HCT116 (cell line): ENCODE data around the gene AUTS2.

Source experiments
- EGR1 ChIP-seq: IDR thresholded peaks from 2 replicates; pipeline ENCODE4 v1.6.1; 2012; ENCODE audit warnings: low read depth
- EZH2 ChIP-seq: fragments of 200-600 bp; sonication (generic); IDR thresholded peaks from 2 replicates; pipeline ENCODE4 v1.6.1; 2017; ENCODE audit warnings: antibody characterized with exemption, mixed run types
- EZH2phosphoT487 ChIP-seq: fragments of 200-600 bp; IDR thresholded peaks from 2 replicates; pipeline ENCODE4 v1.6.1; 2018; ENCODE audit warnings: antibody characterized with exemption, borderline replicate concordance
- POLR2A ChIP-seq: IDR thresholded peaks from 2 replicates; pipeline ENCODE4 v1.7.0; 2011; ENCODE audit warnings: borderline replicate concordance; ENCODE audit not compliant: insufficient read depth, insufficient read length; ENCODE audit errors: extremely low read depth
- POLR2AphosphoS5 ChIP-seq: IDR thresholded peaks from 2 replicates; pipeline ENCODE4 v1.6.1; 2011; ENCODE audit warnings: mild to moderate bottlenecking, low read depth, low read length, moderate library complexity
- RAD21 ChIP-seq: IDR thresholded peaks from 2 replicates; pipeline ENCODE4 v1.6.1; 2012; ENCODE audit warnings: low read depth, mild to moderate bottlenecking
- SIN3A ChIP-seq: IDR thresholded peaks from 2 replicates; pipeline ENCODE4 v1.6.1; 2012; ENCODE audit warnings: low read depth
- SP1 ChIP-seq: IDR thresholded peaks from 2 replicates; pipeline ENCODE4 v1.6.1; 2012; ENCODE audit warnings: low read depth
- SRF ChIP-seq: IDR thresholded peaks from 2 replicates; pipeline ENCODE4 v1.6.1; 2012; ENCODE audit warnings: low read depth
- ZFX ChIP-seq: fragments of 450-650 bp; IDR thresholded peaks from 2 replicates; pipeline ENCODE4 v1.6.1; 2017
- ZNF274 ChIP-seq: fragments of 200-500 bp; sonication (Bioruptor generic); IDR thresholded peaks from 2 replicates; pipeline ENCODE4 v1.6.1; 2014; ENCODE audit warnings: mild to moderate bottlenecking, low read depth, low read length, inconsistent platforms
- TF ChIP-seq, protein P1 (sequence below), 3 experiments: fragments of 200-600 bp in 1 of 3; sonication (generic) in 1 of 3; IDR thresholded peaks in 2 of 3; conservative IDR thresholded peaks in 1 of 3; 2 replicates each; pipeline ENCODE4 v1.5.1; 2012 to 2017; ENCODE audit warnings: low read depth in 2 of 3, low read length in 2 of 3, antibody characterized with exemption in 1 of 3, borderline replicate concordance in 1 of 3, control low read depth in 1 of 3, mild to moderate bottlenecking in 1 of 3, mixed read lengths in 1 of 3, mixed run types in 1 of 3, moderate library complexity in 1 of 3; ENCODE audit not compliant: insufficient read depth in 1 of 3
- TF ChIP-seq, protein P2 (sequence below): IDR thresholded peaks from 2 replicates; pipeline ENCODE4 v1.6.1; 2012
- TF ChIP-seq, protein P3 (sequence below): IDR thresholded peaks from 2 replicates; pipeline ENCODE4 v1.6.1; 2012; ENCODE audit warnings: low read depth

DNA sequence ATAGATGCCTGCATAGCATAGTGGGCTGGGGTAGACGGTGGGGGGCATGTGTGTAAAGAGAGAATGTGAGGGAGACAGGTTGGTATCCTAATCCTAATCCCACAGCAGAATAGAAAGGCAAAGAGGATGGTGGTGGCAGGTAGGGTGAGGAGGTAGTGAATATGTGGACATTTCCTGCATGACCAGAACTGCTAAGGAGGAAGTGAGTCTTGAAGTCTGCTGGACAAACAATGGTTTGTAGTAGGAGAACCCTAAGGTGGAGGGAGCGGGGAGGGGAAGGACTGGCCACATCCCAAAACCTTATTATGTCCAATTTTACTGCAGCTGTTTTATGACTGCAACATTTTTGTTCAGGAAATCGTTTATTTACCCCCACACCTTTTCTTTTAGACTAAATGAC is 279.7 kb downstream of the AUTS2 start:
- TF ChIP-seq ZNF274, result no peak
- TF ChIP-seq EZH2, result no peak
- TF ChIP-seq, protein P1, sequence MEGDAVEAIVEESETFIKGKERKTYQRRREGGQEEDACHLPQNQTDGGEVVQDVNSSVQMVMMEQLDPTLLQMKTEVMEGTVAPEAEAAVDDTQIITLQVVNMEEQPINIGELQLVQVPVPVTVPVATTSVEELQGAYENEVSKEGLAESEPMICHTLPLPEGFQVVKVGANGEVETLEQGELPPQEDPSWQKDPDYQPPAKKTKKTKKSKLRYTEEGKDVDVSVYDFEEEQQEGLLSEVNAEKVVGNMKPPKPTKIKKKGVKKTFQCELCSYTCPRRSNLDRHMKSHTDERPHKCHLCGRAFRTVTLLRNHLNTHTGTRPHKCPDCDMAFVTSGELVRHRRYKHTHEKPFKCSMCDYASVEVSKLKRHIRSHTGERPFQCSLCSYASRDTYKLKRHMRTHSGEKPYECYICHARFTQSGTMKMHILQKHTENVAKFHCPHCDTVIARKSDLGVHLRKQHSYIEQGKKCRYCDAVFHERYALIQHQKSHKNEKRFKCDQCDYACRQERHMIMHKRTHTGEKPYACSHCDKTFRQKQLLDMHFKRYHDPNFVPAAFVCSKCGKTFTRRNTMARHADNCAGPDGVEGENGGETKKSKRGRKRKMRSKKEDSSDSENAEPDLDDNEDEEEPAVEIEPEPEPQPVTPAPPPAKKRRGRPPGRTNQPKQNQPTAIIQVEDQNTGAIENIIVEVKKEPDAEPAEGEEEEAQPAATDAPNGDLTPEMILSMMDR (IDR thresholded peaks at IDR 0.05 in 2 of 3, conservative IDR thresholded peaks at IDR 0.05 in 1 of 3; ENCODE audit: borderline replicate concordance in 1 of 3, insufficient read depth in 1 of 3, low read depth in 2 of 3, low read length in 2 of 3), result no peak
- TF ChIP-seq POLR2AphosphoS5, result no peak
- no peak for TF ChIP-seq SIN3A
- no peak for TF ChIP-seq POLR2A
- TF ChIP-seq SP1, result no peak
- no peak for TF ChIP-seq EZH2phosphoT487
- TF ChIP-seq ZFX, result no peak
- TF ChIP-seq, protein P2, sequence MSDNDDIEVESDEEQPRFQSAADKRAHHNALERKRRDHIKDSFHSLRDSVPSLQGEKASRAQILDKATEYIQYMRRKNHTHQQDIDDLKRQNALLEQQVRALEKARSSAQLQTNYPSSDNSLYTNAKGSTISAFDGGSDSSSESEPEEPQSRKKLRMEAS, result no peak
- no peak for TF ChIP-seq EGR1
- TF ChIP-seq RAD21, result no peak
- TF ChIP-seq, protein P3, sequence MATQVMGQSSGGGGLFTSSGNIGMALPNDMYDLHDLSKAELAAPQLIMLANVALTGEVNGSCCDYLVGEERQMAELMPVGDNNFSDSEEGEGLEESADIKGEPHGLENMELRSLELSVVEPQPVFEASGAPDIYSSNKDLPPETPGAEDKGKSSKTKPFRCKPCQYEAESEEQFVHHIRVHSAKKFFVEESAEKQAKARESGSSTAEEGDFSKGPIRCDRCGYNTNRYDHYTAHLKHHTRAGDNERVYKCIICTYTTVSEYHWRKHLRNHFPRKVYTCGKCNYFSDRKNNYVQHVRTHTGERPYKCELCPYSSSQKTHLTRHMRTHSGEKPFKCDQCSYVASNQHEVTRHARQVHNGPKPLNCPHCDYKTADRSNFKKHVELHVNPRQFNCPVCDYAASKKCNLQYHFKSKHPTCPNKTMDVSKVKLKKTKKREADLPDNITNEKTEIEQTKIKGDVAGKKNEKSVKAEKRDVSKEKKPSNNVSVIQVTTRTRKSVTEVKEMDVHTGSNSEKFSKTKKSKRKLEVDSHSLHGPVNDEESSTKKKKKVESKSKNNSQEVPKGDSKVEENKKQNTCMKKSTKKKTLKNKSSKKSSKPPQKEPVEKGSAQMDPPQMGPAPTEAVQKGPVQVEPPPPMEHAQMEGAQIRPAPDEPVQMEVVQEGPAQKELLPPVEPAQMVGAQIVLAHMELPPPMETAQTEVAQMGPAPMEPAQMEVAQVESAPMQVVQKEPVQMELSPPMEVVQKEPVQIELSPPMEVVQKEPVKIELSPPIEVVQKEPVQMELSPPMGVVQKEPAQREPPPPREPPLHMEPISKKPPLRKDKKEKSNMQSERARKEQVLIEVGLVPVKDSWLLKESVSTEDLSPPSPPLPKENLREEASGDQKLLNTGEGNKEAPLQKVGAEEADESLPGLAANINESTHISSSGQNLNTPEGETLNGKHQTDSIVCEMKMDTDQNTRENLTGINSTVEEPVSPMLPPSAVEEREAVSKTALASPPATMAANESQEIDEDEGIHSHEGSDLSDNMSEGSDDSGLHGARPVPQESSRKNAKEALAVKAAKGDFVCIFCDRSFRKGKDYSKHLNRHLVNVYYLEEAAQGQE, result no peak
- TF ChIP-seq SRF, result no peak
